IMR-90 (cell line): ENCODE measurements around the gene ZGRF1.
"Not testable (repeated sequence)": the region's sequence is repeated elsewhere in the genome, so short reads cannot be mapped to it uniquely, and the experiment has no call there.

Experiments used
- BHLHE40 ChIP-seq: fragments of 150-350 bp; IDR thresholded peaks from 2 replicates; pipeline ENCODE4 v1.6.1; 2016; ENCODE audit warnings: mild to moderate bottlenecking, low read depth, low read length
- CEBPB ChIP-seq: IDR thresholded peaks from 2 replicates; pipeline ENCODE4 v1.6.1; 2012; ENCODE audit warnings: low read depth, low read length, improper control_type of control experiment
- CHD1 ChIP-seq: IDR thresholded peaks from 2 replicates; pipeline ENCODE4 v1.6.1; 2012; ENCODE audit warnings: low read depth, low read length, improper control_type of control experiment
- FOS ChIP-seq: fragments of 150-350 bp; IDR thresholded peaks from 2 replicates; pipeline ENCODE4 v1.6.1; 2016; ENCODE audit warnings: low read depth, low read length
- MAFK ChIP-seq: IDR thresholded peaks from 2 replicates; pipeline ENCODE4 v1.6.1; 2012; ENCODE audit warnings: low read depth, low read length, improper control_type of control experiment
- MAZ ChIP-seq: IDR thresholded peaks from 2 replicates; pipeline ENCODE4 v1.6.1; 2012; ENCODE audit warnings: low read depth, mild to moderate bottlenecking, low read length, improper control_type of control experiment, moderate library complexity, borderline replicate concordance
- MXI1 ChIP-seq: IDR thresholded peaks from 2 replicates; pipeline ENCODE4 v1.6.1; 2012; ENCODE audit warnings: low read depth, mild to moderate bottlenecking, low read length, moderate library complexity, borderline replicate concordance
- POLR2A ChIP-seq: IDR thresholded peaks from 2 replicates; pipeline ENCODE4 v1.6.1; 2012; ENCODE audit warnings: mild to moderate bottlenecking, low read depth, low read length
- RCOR1 ChIP-seq: IDR thresholded peaks from 2 replicates; pipeline ENCODE4 v1.6.1; 2012; ENCODE audit warnings: mild to moderate bottlenecking, low read length, improper control_type of control experiment; ENCODE audit not compliant: insufficient replicate concordance
- RFX5 ChIP-seq: IDR thresholded peaks from 2 replicates; pipeline ENCODE4 v1.8.0; 2012; ENCODE audit warnings: low read depth, mild to moderate bottlenecking, low read length, moderate library complexity
- SMC3 ChIP-seq: fragments of 150-350 bp; IDR thresholded peaks from 2 replicates; pipeline ENCODE4 v1.6.1; 2016; ENCODE audit warnings: low read depth, mild to moderate bottlenecking, antibody characterized with exemption, low read length, moderate library complexity
- TF ChIP-seq, protein P1 (sequence below): conservative IDR thresholded peaks from 2 replicates; pipeline ENCODE4 v1.5.1; 2012; ENCODE audit warnings: mild to moderate bottlenecking, low read depth, low read length, improper control_type of control experiment

DNA sequence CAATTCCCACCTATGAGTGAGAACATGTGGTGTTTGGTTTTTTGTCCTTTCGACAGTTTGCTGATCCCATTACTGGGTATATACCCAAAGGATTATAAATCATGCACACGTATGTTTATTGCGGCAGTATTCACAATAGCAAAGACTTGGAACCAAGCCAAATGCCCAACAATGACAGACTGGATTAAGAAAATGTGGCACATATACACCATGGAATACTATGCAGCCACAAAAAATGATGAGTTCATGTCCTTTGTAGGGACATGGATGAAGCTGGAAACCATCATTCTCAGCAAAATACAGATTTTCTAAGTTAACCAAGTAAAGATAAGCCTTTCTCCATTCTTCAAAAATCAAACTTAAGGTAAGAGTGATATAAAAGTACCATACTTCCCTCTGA lies 82.4 kb downstream of the ZGRF1 start:
- TF ChIP-seq POLR2A, FOS, MAFK, SMC3, CHD1, MAZ, CEBPB, MXI1, RCOR1, RFX5, BHLHE40: not testable (repeated sequence)
- TF ChIP-seq, protein P1, sequence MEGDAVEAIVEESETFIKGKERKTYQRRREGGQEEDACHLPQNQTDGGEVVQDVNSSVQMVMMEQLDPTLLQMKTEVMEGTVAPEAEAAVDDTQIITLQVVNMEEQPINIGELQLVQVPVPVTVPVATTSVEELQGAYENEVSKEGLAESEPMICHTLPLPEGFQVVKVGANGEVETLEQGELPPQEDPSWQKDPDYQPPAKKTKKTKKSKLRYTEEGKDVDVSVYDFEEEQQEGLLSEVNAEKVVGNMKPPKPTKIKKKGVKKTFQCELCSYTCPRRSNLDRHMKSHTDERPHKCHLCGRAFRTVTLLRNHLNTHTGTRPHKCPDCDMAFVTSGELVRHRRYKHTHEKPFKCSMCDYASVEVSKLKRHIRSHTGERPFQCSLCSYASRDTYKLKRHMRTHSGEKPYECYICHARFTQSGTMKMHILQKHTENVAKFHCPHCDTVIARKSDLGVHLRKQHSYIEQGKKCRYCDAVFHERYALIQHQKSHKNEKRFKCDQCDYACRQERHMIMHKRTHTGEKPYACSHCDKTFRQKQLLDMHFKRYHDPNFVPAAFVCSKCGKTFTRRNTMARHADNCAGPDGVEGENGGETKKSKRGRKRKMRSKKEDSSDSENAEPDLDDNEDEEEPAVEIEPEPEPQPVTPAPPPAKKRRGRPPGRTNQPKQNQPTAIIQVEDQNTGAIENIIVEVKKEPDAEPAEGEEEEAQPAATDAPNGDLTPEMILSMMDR: not testable (repeated sequence)
